Fibroblast of lung (primary cell): ENCODE results near the gene TP63. TPM values are rescaled to one million over a fixed set of nuclear protein-coding genes. Genes with fewer than 3 reads are reported as not detected.
A peak's percentile ranks its signal among the peaks of the same experiment; 100 is the strongest.

Source experiments
- DNase-seq, 2 donors: peaks; one replicate each; pipeline versions ENCODE4 v3.0.0 to v3.0.0-alpha.2; 2010; ENCODE audit warnings: low read depth in 2 of 2
- H2AFZ ChIP-seq: 2 replicates; pipeline ENCODE4 v1.5.1; 2012; ENCODE audit warnings: low read length, control low read depth, inconsistent platforms
- H3K27ac ChIP-seq: 2 replicates; pipeline ENCODE4 v1.5.1; 2011; ENCODE audit warnings: low read length, control low read depth; ENCODE audit not compliant: insufficient read depth
- H3K27me3 ChIP-seq: 2 replicates; pipeline ENCODE4 v1.5.1; 2011; ENCODE audit warnings: mild to moderate bottlenecking, low read length; ENCODE audit not compliant: control insufficient read depth, insufficient read depth
- H3K36me3 ChIP-seq: 2 replicates; pipeline ENCODE4 v1.5.1; 2011; ENCODE audit warnings: low read length; ENCODE audit not compliant: control insufficient read depth, insufficient read depth
- H3K4me1 ChIP-seq: 2 replicates; pipeline ENCODE4 v1.5.1; 2011; ENCODE audit warnings: low read length; ENCODE audit not compliant: control insufficient read depth, insufficient read depth; ENCODE audit errors: extremely low read depth
- H3K4me2 ChIP-seq: 2 replicates; pipeline ENCODE4 v1.5.1; 2011; ENCODE audit warnings: low read length, control low read depth; ENCODE audit not compliant: insufficient read depth; ENCODE audit errors: extremely low read depth
- H3K4me3 ChIP-seq, 4 experiments: fragments of 200-600 bp in 1 of 4; sonication (generic) in 1 of 4; replicated peaks in 1 of 4; 2 replicates each; pipeline ENCODE4 v1.5.1; 2011 to 2016; ENCODE audit warnings: low read length in 4 of 4, low read depth in 3 of 4, mild to moderate bottlenecking in 3 of 4, control low read depth in 2 of 4, inconsistent platforms in 1 of 4, mixed read lengths in 1 of 4; ENCODE audit not compliant: insufficient read depth in 1 of 4; ENCODE audit errors: control extremely low read depth in 1 of 4
- H3K79me2 ChIP-seq: 2 replicates; pipeline ENCODE4 v1.5.1; 2012; ENCODE audit warnings: mild to moderate bottlenecking, low read length, inconsistent platforms; ENCODE audit not compliant: control insufficient read depth, insufficient read depth
- H3K9ac ChIP-seq: 2 replicates; pipeline ENCODE4 v1.5.1; 2011; ENCODE audit warnings: mild to moderate bottlenecking, low read length, control low read depth; ENCODE audit not compliant: insufficient read depth
- H3K9me3 ChIP-seq: 2 replicates; pipeline ENCODE4 v1.5.1; 2012; ENCODE audit warnings: low read depth, low read length; ENCODE audit not compliant: control insufficient read depth, insufficient read depth
- H4K20me1 ChIP-seq: 2 replicates; pipeline ENCODE4 v1.5.1; 2011; ENCODE audit warnings: low read length; ENCODE audit not compliant: control insufficient read depth, insufficient read depth; ENCODE audit errors: extremely low read depth
- CTCF ChIP-seq, 2 donors: IDR thresholded peaks in 1 of 2; conservative IDR thresholded peaks in 1 of 2; 1 replicate in 1 of 2; 2 replicates in 1 of 2; pipeline ENCODE4 v1.5.1; 2011 to 2012; ENCODE audit warnings: low read length in 2 of 2, control low read depth in 1 of 2, inconsistent platforms in 1 of 2, low read depth in 1 of 2, mild to moderate bottlenecking in 1 of 2
- EZH2 ChIP-seq: IDR thresholded peaks from 2 replicates; pipeline ENCODE4 v1.5.1; 2012; ENCODE audit warnings: low read length, control low read depth, mild to moderate bottlenecking; ENCODE audit errors: missing control alignments
- polyA minus RNA-seq: library from RNA; depleted of rRNA, polyadenylated mRNA; stranded (reverse); fragments of >200 nt; gene quantifications from 2 replicates; pipeline ENCODE4 v1.2.3, GENCODE V29; 2011; ENCODE audit warnings: low replicate concordance
- polyA plus RNA-seq, 2 donors: library from polyadenylated mRNA; depleted of rRNA in 1 of 2; stranded (reverse) in 1 of 2; unstranded in 1 of 2; fragments of >200 nt; gene quantifications; 2 replicates each; pipeline ENCODE4 v1.2.1, GENCODE V29; 2011 to 2012; ENCODE audit warnings: missing spikeins in 1 of 2
- total RNA-seq: library from RNA; depleted of rRNA; stranded (reverse); fragments of >200 nt; gene quantifications from 2 replicates; pipeline ENCODE4 v1.2.1, GENCODE V29; 2014

The TP63 gene
- total RNA-seq (under 0.01 TPM in 1 of 2 replicates, not detected in the other), polyA plus RNA-seq (0.06 TPM in 1 of 2 replicates, not detected in the other), polyA minus RNA-seq (not detected in 2 replicates)
- polyA plus RNA-seq (2012) = not detected in 2 replicates

- Histone ChIP-seq H3K4me1 (no peaks in the 10 kb centered on the region), H3K27ac (no peak within 1 kb of the TSS), H3K4me2 (no peak within 1 kb of the TSS), H3K79me2 (no peaks in the 10 kb centered on the region), H3K9me3 (no peaks in the 10 kb centered on the region), H2AFZ (peak within 1 kb of the TSS; percentile 6), H3K4me3 (no peak within 1 kb of the TSS), H3K27me3 (no peaks in the 10 kb centered on the region), H3K36me3 (no peaks in the 10 kb centered on the region), H3K9ac (no peak within 1 kb of the TSS), H4K20me1 (no peaks in the 10 kb centered on the region)
- TF ChIP-seq EZH2 = no peak
- no peak for DNase-seq
Observed at GRCh38 chr3:189631373-189631408, at the start of gene TP63. Gene TP63, plus strand, starts transcription at chr3:189631389. Its CDS starts 127 bp downstream, at chr3:189631516.

- H3K36me3 ChIP-seq = no peaks in the 10 kb centered on the region
- H3K9me3 ChIP-seq = no peaks in the 10 kb centered on the region
- no peak overlapping the region for H3K4me2 ChIP-seq
- no peak for TF ChIP-seq EZH2
- no peak for TF ChIP-seq CTCF (conservative IDR thresholded peaks at IDR 0.05 in 1 of 2, IDR thresholded peaks at IDR 0.05 in 1 of 2; ENCODE audit: low read depth in 1 of 2, low read length in 2 of 2)
- H3K27me3 ChIP-seq = no peaks in the 10 kb centered on the region
- H3K4me3 ChIP-seq = no peak overlapping the region
- DNase-seq = no peak
- H3K9ac ChIP-seq = no peak overlapping the region
- no peaks in the 10 kb centered on the region for H3K79me2 ChIP-seq
- H4K20me1 ChIP-seq = no peaks in the 10 kb centered on the region
- peaks cover 2% of the 10 kb centered on the region for H3K4me1 ChIP-seq
- H2AFZ ChIP-seq = no peak overlapping the region
- H3K27ac ChIP-seq = no peak overlapping the region
Observed at GRCh38 chr3:189582179-189582578, 49.0 kb upstream of the TP63 start.

DNA sequence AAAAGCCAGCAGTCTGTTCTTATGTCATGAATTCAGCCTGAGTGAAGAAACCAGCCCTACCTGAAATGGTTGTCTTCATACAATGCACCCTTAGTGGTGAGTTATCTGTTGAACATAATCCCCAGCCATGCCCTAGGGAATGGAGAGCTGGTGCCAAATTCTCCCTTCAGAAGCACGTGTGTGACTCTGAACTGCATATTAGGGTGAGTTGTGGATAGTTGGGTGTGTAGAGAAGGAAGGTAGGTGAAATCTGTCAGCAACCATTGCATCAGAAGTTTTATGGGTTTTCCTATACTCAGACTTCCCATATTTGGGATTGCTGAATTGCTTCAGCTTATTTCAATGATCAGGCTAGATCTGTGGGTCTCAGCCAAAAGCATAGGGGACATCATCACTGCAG, 46.5 kb upstream of the TP63 start:
- no peaks in the 10 kb centered on the region for H3K36me3 ChIP-seq
- H2AFZ ChIP-seq = no peak overlapping the region
- H3K4me3 ChIP-seq = no peak overlapping the region
- no peak overlapping the region for H3K4me2 ChIP-seq
- no peaks in the 10 kb centered on the region for H3K79me2 ChIP-seq
- no peak for TF ChIP-seq CTCF (conservative IDR thresholded peaks at IDR 0.05 in 1 of 2, IDR thresholded peaks at IDR 0.05 in 1 of 2; ENCODE audit: low read depth in 1 of 2, low read length in 2 of 2)
- no peak for TF ChIP-seq EZH2
- no peaks in the 10 kb centered on the region for H3K9me3 ChIP-seq
- no peaks in the 10 kb centered on the region for H4K20me1 ChIP-seq
- H3K4me1 ChIP-seq = peaks cover 2% of the 10 kb centered on the region
- no peak for DNase-seq
- H3K9ac ChIP-seq = no peak overlapping the region
- no peak overlapping the region for H3K27ac ChIP-seq
- no peaks in the 10 kb centered on the region for H3K27me3 ChIP-seq
